Choroid plexus epithelial cell (primary cell): Measurements from ENCODE around the gene NKAIN2.
"Not testable (repeated sequence)": the region's sequence is repeated elsewhere in the genome, so short reads cannot be mapped to it uniquely, and the experiment has no call there.

Experiments used
- DNase-seq: peaks from one replicate; pipeline ENCODE4 v3.0.0-alpha.2; 2010; ENCODE audit warnings: low read depth
- H3K4me3 ChIP-seq: 2 replicates; pipeline ENCODE4 v1.5.1; 2011; ENCODE audit warnings: low read depth, mild to moderate bottlenecking, control low read depth, low read length, moderate library complexity
- TF ChIP-seq, protein P1 (sequence below): conservative IDR thresholded peaks from 2 replicates; pipeline ENCODE4 v1.5.1; 2011; ENCODE audit warnings: low read depth, mild to moderate bottlenecking, control low read depth, inconsistent platforms, low read length, moderate library complexity

The NKAIN2 gene

DNA sequence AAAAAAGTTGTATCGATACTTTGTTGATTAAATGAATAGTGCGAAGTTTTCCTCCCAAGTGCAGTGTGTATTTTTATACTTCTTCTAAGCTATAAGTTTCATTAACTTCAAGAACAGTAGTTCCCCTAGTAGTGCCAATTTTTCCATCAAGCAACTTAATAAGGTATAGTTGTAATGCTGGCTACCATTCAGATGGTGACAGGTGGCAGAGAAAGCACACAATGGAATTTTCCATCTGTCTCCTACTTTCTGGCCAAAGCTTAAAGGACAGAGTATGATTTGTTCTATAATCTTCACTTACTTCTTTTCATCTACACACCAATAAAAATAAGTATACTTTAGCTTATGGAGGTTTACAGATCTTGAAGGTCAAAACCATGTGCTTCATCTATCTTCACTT is 431.1 kb downstream of the NKAIN2 start:
- no peak for DNase-seq
- TF ChIP-seq, protein P1, sequence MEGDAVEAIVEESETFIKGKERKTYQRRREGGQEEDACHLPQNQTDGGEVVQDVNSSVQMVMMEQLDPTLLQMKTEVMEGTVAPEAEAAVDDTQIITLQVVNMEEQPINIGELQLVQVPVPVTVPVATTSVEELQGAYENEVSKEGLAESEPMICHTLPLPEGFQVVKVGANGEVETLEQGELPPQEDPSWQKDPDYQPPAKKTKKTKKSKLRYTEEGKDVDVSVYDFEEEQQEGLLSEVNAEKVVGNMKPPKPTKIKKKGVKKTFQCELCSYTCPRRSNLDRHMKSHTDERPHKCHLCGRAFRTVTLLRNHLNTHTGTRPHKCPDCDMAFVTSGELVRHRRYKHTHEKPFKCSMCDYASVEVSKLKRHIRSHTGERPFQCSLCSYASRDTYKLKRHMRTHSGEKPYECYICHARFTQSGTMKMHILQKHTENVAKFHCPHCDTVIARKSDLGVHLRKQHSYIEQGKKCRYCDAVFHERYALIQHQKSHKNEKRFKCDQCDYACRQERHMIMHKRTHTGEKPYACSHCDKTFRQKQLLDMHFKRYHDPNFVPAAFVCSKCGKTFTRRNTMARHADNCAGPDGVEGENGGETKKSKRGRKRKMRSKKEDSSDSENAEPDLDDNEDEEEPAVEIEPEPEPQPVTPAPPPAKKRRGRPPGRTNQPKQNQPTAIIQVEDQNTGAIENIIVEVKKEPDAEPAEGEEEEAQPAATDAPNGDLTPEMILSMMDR, result no peak
- no peak overlapping the region for H3K4me3 ChIP-seq

DNA sequence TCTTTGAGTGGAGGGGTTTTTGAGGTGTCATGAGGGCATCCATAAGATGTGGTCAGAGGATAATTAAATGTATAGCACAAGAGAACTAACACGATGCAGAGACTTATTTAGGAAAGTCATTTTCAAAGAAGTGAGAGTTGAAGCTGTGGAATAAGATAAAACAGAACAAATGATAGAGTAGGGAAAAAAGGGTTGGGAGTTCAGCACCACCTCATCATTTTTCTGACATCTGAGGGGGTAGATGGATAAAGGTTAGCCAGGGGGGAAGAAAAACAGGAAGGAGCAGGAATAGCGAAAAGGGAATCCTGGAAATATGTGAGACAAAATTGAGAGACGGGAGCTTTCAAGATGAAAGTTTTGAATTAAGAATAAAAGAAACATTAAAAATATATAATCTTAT is 434.2 kb downstream of the NKAIN2 start:
- TF ChIP-seq, protein P1, result no peak

DNA sequence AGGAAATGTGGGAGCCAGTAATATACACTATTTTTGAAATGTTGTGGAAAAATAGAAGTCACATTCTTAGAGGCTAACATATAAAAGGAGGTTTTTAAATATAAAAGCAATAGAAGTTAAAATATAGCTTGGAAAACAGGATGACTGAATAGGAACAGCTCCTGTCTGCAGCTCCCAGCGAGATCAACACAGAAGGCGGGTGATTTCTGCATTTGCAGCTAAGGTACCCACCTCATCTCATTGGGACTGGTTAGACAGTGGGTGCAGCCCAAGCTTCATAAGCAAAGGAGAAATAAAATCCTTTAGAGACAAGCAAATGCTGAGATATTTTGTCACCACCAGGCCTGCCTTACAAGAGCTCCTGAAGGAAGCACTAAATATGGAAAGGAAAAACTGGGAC is 434.7 kb downstream of the NKAIN2 start:
- DNase-seq, result not testable (repeated sequence)

More for the DNA sequence above, 434.2 kb downstream of the NKAIN2 start:
- no peak overlapping the region for H3K4me3 ChIP-seq
- no peak for DNase-seq

DNA sequence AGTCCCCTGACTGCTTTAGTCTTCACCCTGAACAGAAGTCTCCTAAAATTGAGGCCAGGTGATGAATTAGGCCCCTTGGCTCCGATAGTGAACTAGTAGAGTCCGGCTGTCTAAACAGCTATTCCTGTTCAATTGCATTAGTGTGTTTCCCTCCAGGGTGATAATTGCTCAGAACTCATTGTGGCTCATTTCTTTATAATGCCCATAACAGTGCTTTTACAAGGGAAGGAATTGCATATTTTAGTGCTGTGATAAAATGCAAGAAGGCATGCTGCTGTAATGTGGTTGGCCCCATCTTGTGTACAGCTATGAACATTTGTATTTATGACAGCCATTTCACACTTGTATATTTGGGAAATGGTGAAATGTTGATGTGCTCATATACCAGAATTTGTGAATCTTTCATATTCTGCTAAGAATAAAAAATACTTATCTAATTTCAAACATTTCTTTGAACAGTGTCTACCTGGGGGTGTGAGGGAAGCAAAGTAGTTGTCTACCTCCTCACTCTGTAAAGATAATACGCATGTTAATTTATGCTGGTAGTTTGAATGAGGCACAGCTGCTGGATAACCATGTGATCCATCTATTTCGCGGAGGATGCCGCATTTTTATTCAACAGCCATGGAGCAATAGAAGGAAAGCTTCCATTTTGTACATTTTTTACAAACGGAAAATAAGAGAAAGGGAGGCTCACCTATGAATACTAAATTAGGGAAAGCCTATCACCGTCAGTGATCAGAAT is 451.4 kb downstream of the NKAIN2 start:
- TF ChIP-seq, protein P1, result no peak
- no peak overlapping the region for H3K4me3 ChIP-seq
- DNase-seq, result no peak

More for the DNA sequence above, 434.7 kb downstream of the NKAIN2 start:
- H3K4me3 ChIP-seq, result not testable (repeated sequence)

DNA sequence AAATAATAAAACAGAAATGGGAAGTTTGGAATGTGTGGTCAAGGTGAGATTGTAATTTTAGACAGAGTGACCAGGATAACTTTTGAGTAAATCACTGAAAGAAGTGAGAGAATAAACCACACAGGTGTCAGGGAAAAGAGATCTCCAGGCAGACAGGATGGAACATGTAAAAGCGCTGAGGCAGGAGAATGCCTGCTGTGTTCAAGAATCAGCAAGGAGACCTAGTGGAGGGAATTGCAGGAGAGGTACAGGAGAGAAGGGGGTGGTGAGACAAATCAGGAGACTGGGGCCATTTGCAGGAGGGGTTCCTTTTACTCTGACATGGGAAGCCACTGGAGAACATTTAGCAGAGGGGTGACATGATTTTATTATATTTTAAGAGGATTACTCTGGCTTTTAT is 456.7 kb downstream of the NKAIN2 start:
- DNase-seq, result no peak
- H3K4me3 ChIP-seq, result no peak overlapping the region
- TF ChIP-seq, protein P1, result no peak

DNA sequence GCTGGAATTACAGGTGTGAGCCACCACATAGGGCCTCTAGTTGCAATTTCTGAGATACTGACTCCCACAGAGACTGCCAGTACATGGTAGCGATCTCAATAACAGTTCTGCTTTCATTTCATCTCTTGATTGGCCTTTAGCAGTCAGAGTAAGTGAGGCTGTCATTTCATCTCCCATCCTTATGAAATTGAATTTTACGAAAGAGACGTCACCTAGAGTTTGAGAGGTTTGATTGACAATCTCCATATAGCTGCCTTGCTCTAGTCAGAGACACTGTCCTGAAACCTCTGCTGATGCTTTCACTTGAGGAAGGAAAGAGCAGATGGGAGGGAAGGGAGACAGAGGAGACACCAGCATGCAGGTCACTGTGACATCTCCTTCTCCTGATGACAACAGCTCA is 466.1 kb downstream of the NKAIN2 start:
- TF ChIP-seq, protein P1, result no peak
- no peak overlapping the region for H3K4me3 ChIP-seq
- no peak for DNase-seq

DNA sequence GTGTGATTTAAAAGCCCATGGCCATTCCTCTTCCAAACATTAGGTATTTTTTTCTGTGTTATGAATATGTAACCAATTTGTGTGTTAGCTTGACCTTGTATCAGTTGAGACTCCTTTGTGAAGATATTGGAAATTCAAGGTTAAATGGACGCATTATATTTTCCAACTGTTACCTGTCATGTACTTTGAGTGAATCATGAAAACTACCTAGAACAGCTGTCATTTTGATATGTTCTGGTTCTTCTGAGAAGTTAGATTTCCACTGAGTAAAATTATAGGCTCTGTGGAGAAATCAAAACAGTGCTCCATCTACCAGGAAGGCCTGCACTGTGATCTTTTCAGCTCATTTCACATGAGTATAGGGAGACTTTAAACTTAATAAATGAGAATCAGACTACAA is 470.0 kb downstream of the NKAIN2 start:
- TF ChIP-seq, protein P1, result no peak
- no peak overlapping the region for H3K4me3 ChIP-seq
- DNase-seq, result no peak
